ENCODE data around the gene TUBB6.
A peak's percentile ranks its signal among the peaks of the same experiment; 100 is the strongest.

Gene TUBB6

GRCh38 chr18:12308386-12309100 lies 502 bp downstream of the TUBB6 start (continued):
- TF ChIP-seq ZNF658 (tag by site-specific recombination; IDR thresholded peaks at IDR 0.05) (no peak), ZEB2 (tag by site-specific recombination; IDR thresholded peaks at IDR 0.05) (peak; percentile 52; the same call in 1 of the 2 replicates), ZNF18 (tag by site-specific recombination; IDR thresholded peaks at IDR 0.05) (no peak), ZNF791 (tag by site-specific recombination; IDR thresholded peaks at IDR 0.05) (no peak), ZSCAN30 (tag by site-specific recombination; IDR thresholded peaks at IDR 0.05) (no peak), ZNF146 (tag by site-specific recombination; IDR thresholded peaks at IDR 0.05) (no peak), ZNF391 (tag by site-specific recombination; IDR thresholded peaks at IDR 0.05; ENCODE audit: borderline replicate concordance, low read depth) (no peak), ZNF626 (tag by site-specific recombination; IDR thresholded peaks at IDR 0.05) (no peak), MZF1 (tag by site-specific recombination; IDR thresholded peaks at IDR 0.05; ENCODE audit: borderline replicate concordance) (no peak), ZNF140 (tag by site-specific recombination; IDR thresholded peaks at IDR 0.05) (no peak), PRDM4 (tag by site-specific recombination; IDR thresholded peaks at IDR 0.05) (no peak), ZNF596 (tag by site-specific recombination; IDR thresholded peaks at IDR 0.05) (no peak), ZNF530 (tag by site-specific recombination; IDR thresholded peaks at IDR 0.05; ENCODE audit: low read depth) (no peak), ZNF169 (tag by site-specific recombination; IDR thresholded peaks at IDR 0.05) (no peak), ZNF16 (tag by site-specific recombination; IDR thresholded peaks at IDR 0.05; ENCODE audit: low read depth) (no peak), ZNF707 (tag by site-specific recombination; IDR thresholded peaks at IDR 0.05) (no peak), ZNF423 (tag by site-specific recombination; IDR thresholded peaks at IDR 0.05) (no peak), ZBTB49 (tag by site-specific recombination; IDR thresholded peaks at IDR 0.05; ENCODE audit: low read depth) (no peak), KLF10 (tag by site-specific recombination; IDR thresholded peaks at IDR 0.05) (no peak), ZBTB17 (tag by site-specific recombination; IDR thresholded peaks at IDR 0.05) (peak; percentile 42; the same call in 1 of the 2 replicates), HOXC10 (CRISPR knock-in tag; IDR thresholded peaks at IDR 0.05) (no peak), ZNF302 (tag by site-specific recombination; IDR thresholded peaks at IDR 0.05; ENCODE audit: low read depth) (no peak), ZNF266 (tag by site-specific recombination; IDR thresholded peaks at IDR 0.05; ENCODE audit: low read depth) (no peak), OVOL3 (tag by site-specific recombination; IDR thresholded peaks at IDR 0.05) (no peak), ZNF843 (tag by site-specific recombination; IDR thresholded peaks at IDR 0.05) (0 out of 2 replicates have a peak, but pooled peaks have one; percentile 32), ZFP69B (tag by site-specific recombination; IDR thresholded peaks at IDR 0.05) (no peak), ZNF23 (tag by site-specific recombination; IDR thresholded peaks at IDR 0.05; ENCODE audit: borderline replicate concordance) (no peak), ZNF10 (tag by site-specific recombination; IDR thresholded peaks at IDR 0.05) (no peak), ZNF112 (tag by site-specific recombination; IDR thresholded peaks at IDR 0.05) (no peak), SALL2 (tag by site-specific recombination; IDR thresholded peaks at IDR 0.05; ENCODE audit: borderline replicate concordance) (no peak), INSM2 (tag by site-specific recombination; IDR thresholded peaks at IDR 0.05) (no peak), SP7 (tag by site-specific recombination; IDR thresholded peaks at IDR 0.05) (peak; percentile 38; the same call in 1 of the 2 replicates), ZNF433 (tag by site-specific recombination; IDR thresholded peaks at IDR 0.05; ENCODE audit: low read depth) (no peak)
